ENCODE data around the gene ULK1.

GRCh38 chr12:131902332-131903241 lies 8.2 kb downstream of the ULK1 start:
- TF ChIP-seq CTCF (IDR thresholded peaks at IDR 0.05 in 8 of 11, conservative IDR thresholded peaks at IDR 0.05 in 3 of 11) (no peak), POLR2AphosphoS5 (IDR thresholded peaks at IDR 0.05) (peak in 1 of 3 donors; percentile 19)

All from spleen (tissue), 7 donors.